GM06990 (cell line): Measurements from ENCODE around the gene NR3C2.
"Not testable (repeated sequence)": the region's sequence is repeated elsewhere in the genome, so short reads cannot be mapped to it uniquely, and the experiment has no call there.

Experiments used
- DNase-seq: peaks from one replicate; pipeline ENCODE4 v3.0.0-alpha.2; 2011; ENCODE audit not compliant: insufficient read length; ENCODE audit errors: extremely low read depth
- H3K27me3 ChIP-seq: replicated peaks from 2 replicates; pipeline ENCODE4 v1.6.0; 2011; ENCODE audit warnings: low read length; ENCODE audit not compliant: control insufficient read depth, insufficient read depth
- H3K36me3 ChIP-seq: 2 replicates; pipeline ENCODE4 v1.5.1; 2011; ENCODE audit warnings: low read length; ENCODE audit not compliant: control insufficient read depth, insufficient read depth
- H3K4me3 ChIP-seq: replicated peaks from 2 replicates; pipeline ENCODE4 v1.5.1; 2011; ENCODE audit warnings: low read depth, mild to moderate bottlenecking, control low read depth, low read length
- CTCF ChIP-seq: IDR thresholded peaks from 2 replicates; pipeline ENCODE4 v1.5.1; 2011; ENCODE audit warnings: low read length, control low read depth, mild to moderate bottlenecking, inconsistent platforms; ENCODE audit not compliant: insufficient read depth, poor library complexity, severe bottlenecking

Gene NR3C2

GRCh38 chr4:148330161-148330560 is 112.1 kb downstream of the NR3C2 start:
- H3K27me3 ChIP-seq = no peaks in the 10 kb centered on the region
- no peak for TF ChIP-seq CTCF
- H3K4me3 ChIP-seq = no peak overlapping the region
- no peak for DNase-seq
- no peaks in the 10 kb centered on the region for H3K36me3 ChIP-seq

GRCh38 chr4:148329751-148330150 is 112.5 kb downstream of the NR3C2 start:
- H3K4me3 ChIP-seq = no peak overlapping the region
- TF ChIP-seq CTCF = no peak
- no peaks in the 10 kb centered on the region for H3K36me3 ChIP-seq
- H3K27me3 ChIP-seq = no peaks in the 10 kb centered on the region
- DNase-seq = no peak

- Histone ChIP-seq H3K4me3 (no peak overlapping the region), H3K36me3 (no peaks in the 10 kb centered on the region), H3K27me3 (no peaks in the 10 kb centered on the region)
- DNase-seq = no peak
- TF ChIP-seq CTCF = no peak
These were observed 114.5 kb downstream of the NR3C2 start for GRCh38 chr4:148327683-148328082.

- H3K4me3 ChIP-seq, H3K27me3 ChIP-seq, H3K36me3 ChIP-seq, DNase-seq: not testable (repeated sequence)
These were observed 118.9 kb downstream of the NR3C2 start for GRCh38 chr4:148323316-148323715.

- H3K27me3 ChIP-seq = no peaks in the 10 kb centered on the region
- TF ChIP-seq CTCF = no peak
- no peak for DNase-seq
- no peaks in the 10 kb centered on the region for H3K36me3 ChIP-seq
- H3K4me3 ChIP-seq = no peak overlapping the region
These were observed 127.2 kb downstream of the NR3C2 start for GRCh38 chr4:148315049-148315448.

- TF ChIP-seq CTCF = no peak
- no peak overlapping the region for H3K4me3 ChIP-seq
- H3K27me3 ChIP-seq = no peaks in the 10 kb centered on the region
- no peaks in the 10 kb centered on the region for H3K36me3 ChIP-seq
- no peak for DNase-seq
These were observed 129.2 kb downstream of the NR3C2 start for GRCh38 chr4:148312956-148313490.
